Adipocyte (in vitro differentiated cells): ENCODE results near the gene SYT10.
"Not testable (repeated sequence)": the region's sequence is repeated elsewhere in the genome, so short reads cannot be mapped to it uniquely, and the experiment has no call there.

Experiments used
- DNase-seq: peaks from one replicate; pipeline ENCODE4 v3.0.0-alpha.2; 2015; ENCODE audit warnings: low read depth
- H3K27me3 ChIP-seq: replicated peaks from 2 replicates; pipeline ENCODE4 v1.7.0; 2013; ENCODE audit warnings: mild to moderate bottlenecking, low read length, moderate library complexity; ENCODE audit not compliant: control insufficient read depth, insufficient read depth
- H3K36me3 ChIP-seq: 2 replicates; pipeline ENCODE4 v1.7.0; 2013; ENCODE audit warnings: low read length, mild to moderate bottlenecking, moderate library complexity; ENCODE audit not compliant: control insufficient read depth, insufficient read depth, severe bottlenecking
- H3K4me1 ChIP-seq: 2 replicates; pipeline ENCODE4 v1.7.0; 2013; ENCODE audit warnings: mild to moderate bottlenecking, low read length, moderate library complexity; ENCODE audit not compliant: control insufficient read depth, insufficient read depth
- H3K4me3 ChIP-seq: 2 replicates; pipeline ENCODE4 v1.7.0; 2013; ENCODE audit warnings: mild to moderate bottlenecking, low read length, moderate library complexity
- H3K9ac ChIP-seq: 2 replicates; pipeline ENCODE4 v1.7.0; 2013; ENCODE audit warnings: mild to moderate bottlenecking, low read length, moderate library complexity
- H3K9me3 ChIP-seq: 2 replicates; pipeline ENCODE4 v1.7.0; 2013; ENCODE audit warnings: mild to moderate bottlenecking, low read length, moderate library complexity; ENCODE audit not compliant: control insufficient read depth

Gene SYT10

DNA sequence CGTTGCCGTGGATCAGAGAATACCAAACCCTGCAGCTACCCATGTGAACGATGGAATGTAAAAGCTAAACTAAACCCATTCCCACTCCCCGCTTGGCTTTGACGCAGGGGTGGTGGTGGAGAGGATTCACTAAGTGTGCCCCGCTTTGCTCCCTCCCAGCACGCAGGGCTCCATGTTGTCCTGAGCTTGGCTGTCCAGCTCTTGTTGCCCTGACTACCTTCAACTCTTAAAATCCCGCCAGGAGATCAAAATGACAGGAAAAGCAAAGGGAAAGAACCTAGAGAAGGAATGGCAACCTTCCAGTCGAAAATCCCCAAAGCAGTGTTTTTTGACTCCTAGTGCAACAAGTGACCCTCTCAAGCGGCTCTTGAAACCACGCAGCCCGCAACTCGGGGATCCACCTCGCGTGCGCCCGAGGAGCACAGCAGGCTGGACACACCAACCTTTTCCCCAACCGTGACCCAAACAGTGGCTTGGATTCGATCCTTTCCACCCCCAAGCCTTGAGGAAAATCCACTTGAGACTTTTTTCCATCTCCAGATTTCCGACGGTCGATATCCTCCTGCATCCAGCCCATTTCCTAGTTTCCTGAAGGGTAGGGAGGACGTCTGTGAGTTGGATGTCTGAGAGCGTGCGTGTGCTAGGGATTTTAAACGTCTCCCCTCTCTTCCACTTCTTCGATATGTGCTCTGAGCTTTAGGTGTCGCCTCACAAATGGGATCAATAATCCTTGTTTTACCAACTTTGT lies 1.4 kb downstream of the SYT10 start:
- Histone ChIP-seq H3K4me1 (peaks cover 2% of the 10 kb centered on the region), H3K9me3 (no peaks in the 10 kb centered on the region), H3K4me3 (no peak overlapping the region), H3K27me3 (peaks cover 38% of the 10 kb centered on the region), H3K9ac (no peak overlapping the region), H3K36me3 (no peaks in the 10 kb centered on the region)
- no peak for DNase-seq

DNA sequence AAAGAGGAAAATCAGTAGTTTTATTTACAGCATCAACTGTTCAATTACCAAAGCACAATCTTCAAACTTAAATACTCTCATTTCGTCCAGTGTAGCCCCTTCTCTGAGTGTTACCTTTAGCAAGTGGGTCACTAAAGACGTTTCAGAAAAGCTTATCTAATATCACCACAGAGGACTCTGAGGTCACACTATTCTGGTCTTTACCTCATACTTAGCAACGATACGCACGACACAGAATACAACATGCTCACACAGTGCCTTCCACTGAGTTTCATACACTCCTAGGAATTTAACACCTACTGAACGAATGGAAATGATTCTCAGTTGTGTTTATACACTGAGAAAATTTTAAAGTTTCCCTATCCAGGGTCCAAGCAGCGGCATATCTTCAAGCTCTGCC lies 2.0 kb downstream of the SYT10 start:
- no peaks in the 10 kb centered on the region for H3K36me3 ChIP-seq
- peaks cover 2% of the 10 kb centered on the region for H3K4me1 ChIP-seq
- DNase-seq, result no peak
- no peak overlapping the region for H3K4me3 ChIP-seq
- H3K9me3 ChIP-seq, result no peaks in the 10 kb centered on the region
- peaks cover 38% of the 10 kb centered on the region for H3K27me3 ChIP-seq
- no peak overlapping the region for H3K9ac ChIP-seq

DNA sequence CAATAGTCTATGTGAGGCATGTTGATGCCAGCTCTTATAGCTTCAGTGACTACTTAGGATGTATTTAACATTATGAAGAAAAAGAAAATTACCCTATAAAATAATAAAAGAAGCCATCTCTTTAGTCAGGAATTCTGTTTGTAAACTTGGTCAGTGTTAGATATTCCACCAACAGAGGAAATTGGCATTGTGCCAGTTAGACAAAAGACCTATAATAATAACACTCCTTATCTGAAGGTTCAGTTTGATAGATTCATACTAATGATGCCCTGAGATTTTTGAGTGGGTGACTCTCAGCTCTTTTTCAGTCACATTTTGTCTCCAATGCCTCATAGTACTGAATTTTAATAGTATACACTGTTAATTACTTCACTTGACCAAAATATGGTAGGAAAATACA lies 6.6 kb downstream of the SYT10 start:
- no peaks in the 10 kb centered on the region for H3K9me3 ChIP-seq

DNA sequence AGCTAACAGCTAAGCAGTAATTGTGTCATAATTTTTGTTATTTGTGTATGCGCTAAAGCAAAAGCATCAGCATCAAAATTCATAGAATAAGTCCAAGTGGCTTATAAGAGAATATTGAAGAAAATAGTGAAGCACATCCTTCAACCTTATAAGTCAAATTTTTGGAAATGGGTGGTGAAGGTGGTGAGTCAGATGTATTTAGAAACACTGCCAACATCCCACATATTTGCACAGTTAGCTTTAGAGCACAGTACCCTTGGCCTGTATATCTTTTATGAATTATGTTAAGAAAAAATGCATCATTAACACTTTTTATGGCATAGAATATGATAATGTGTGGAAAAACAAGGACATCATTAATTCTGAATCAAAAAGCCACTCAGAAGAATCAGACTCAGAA lies 8.0 kb downstream of the SYT10 start:
- no peaks in the 10 kb centered on the region for H3K9me3 ChIP-seq
- H3K27me3 ChIP-seq, result peaks cover 4% of the 10 kb centered on the region
- H3K9ac ChIP-seq, result no peak overlapping the region
- H3K4me3 ChIP-seq, result no peak overlapping the region
- no peaks in the 10 kb centered on the region for H3K4me1 ChIP-seq
- no peaks in the 10 kb centered on the region for H3K36me3 ChIP-seq
- DNase-seq, result no peak

More for the DNA sequence above, 6.6 kb downstream of the SYT10 start:
- Histone ChIP-seq H3K36me3 (no peaks in the 10 kb centered on the region), H3K27me3 (peaks cover 11% of the 10 kb centered on the region), H3K4me1 (no peaks in the 10 kb centered on the region), H3K4me3 (no peak overlapping the region), H3K9ac (no peak overlapping the region)
- DNase-seq, result peak; percentile 0

DNA sequence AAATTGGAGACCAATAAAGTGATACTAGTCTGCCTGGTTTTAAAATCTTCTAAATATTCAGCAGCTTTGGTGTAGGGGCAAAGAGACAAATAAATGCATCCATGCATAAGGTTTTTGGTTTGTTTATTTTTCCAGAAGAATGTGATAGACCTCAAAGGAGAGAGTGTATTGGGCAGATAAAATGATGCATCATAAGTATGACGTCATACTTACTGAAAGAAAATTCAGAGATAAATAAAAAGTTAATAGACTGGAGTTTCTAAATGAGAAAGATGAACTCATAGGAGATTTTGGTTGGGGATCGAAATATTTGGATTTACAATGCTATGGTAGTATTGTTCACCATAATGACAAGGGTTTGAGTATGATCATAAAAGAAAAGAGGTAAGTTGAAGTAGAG lies 10.2 kb downstream of the SYT10 start:
- Histone ChIP-seq H3K27me3 (no peaks in the 10 kb centered on the region), H3K9ac (no peak overlapping the region), H3K4me3 (no peak overlapping the region), H3K36me3 (no peaks in the 10 kb centered on the region), H3K4me1 (no peaks in the 10 kb centered on the region), H3K9me3 (no peaks in the 10 kb centered on the region)
- no peak for DNase-seq

DNA sequence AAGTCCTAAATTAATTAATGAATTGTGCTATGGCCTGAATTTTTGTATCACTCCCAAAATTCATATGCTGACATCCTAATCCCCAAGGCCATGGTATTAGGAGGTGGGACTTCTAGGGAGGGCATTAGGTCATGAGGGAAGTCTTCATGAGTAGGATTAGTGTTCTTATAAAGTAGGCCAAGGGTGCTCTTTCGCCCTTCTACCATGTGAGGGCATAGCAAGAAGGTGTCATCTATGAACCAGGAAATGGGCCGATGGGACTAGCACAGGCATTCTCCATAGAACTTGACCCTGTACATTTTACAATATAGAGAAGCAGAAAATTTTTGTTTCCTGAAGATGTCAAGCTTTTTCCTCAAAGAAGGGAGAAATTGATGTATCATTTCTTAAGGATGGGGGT lies 12.5 kb downstream of the SYT10 start:
- Histone ChIP-seq H3K4me1 (no peaks in the 10 kb centered on the region), H3K9ac (no peak overlapping the region), H3K4me3 (no peak overlapping the region), H3K36me3 (no peaks in the 10 kb centered on the region), H3K9me3 (no peaks in the 10 kb centered on the region), H3K27me3 (no peaks in the 10 kb centered on the region)
- DNase-seq, result no peak

DNA sequence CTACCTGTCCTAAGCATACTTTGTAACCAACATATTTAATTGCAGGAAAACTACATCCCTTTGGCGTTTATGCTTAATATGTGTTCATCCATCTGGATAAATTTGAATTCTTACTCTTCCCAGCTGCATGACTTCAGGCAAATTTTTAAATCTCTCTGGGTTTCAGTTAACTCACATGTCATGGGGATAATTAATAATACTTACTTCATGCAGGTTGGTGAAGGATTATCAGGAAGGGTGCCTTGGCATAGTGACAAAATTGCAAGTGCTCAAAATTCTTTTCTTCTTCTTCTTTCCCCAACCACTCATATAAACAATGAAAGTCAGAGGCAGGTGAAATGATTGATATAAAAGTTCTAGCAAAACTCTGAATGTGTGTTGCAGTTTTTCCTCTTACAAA lies 15.9 kb downstream of the SYT10 start:
- Histone ChIP-seq H3K4me1 (no peaks in the 10 kb centered on the region), H3K9me3 (no peaks in the 10 kb centered on the region), H3K4me3 (no peak overlapping the region), H3K27me3 (no peaks in the 10 kb centered on the region), H3K9ac (no peak overlapping the region), H3K36me3 (no peaks in the 10 kb centered on the region)
- no peak for DNase-seq

DNA sequence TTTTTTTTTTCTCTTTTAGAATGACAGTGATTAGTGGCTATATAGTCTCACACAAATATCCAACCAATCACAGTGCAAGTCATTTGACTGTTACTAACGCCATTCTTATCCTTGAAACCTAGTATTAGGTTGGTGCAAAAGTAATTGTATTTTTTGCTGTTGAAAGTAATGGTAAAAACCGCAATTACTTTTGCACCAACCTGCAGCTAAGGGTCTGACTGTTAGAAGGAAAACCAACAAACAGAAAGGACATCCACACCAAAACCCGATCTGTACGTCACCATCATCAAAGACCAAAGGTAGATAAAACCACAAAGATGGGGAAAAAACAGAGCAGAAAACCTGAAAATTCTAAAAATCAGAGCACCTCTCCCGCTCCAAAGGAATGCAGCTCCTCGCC lies 27.2 kb downstream of the SYT10 start:
- H3K9me3 ChIP-seq, H3K4me1 ChIP-seq, H3K36me3 ChIP-seq, H3K27me3 ChIP-seq, H3K9ac ChIP-seq, H3K4me3 ChIP-seq, DNase-seq: not testable (repeated sequence)

DNA sequence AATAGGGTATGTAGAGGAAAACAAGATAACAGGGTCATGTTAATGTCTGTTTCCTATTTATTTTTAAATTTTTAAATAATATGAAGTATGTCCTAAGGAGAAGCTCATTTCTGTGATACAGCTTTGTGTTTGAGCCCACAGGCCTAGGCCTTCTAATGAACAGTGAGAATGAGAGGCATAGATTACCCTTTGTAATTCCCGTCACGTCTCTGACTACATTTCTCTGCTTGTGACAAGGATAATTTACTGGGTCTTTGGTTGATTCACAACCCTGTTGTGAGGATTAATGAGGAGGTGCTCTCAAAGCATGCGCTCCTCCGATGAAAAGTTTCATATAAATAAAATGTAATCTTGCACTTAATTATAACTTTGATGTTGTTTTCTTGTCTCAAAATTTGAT lies 56.1 kb downstream of the SYT10 start:
- no peaks in the 10 kb centered on the region for H3K4me1 ChIP-seq
- H3K9me3 ChIP-seq, result no peaks in the 10 kb centered on the region
- H3K4me3 ChIP-seq, result no peak overlapping the region
- no peaks in the 10 kb centered on the region for H3K36me3 ChIP-seq
- no peaks in the 10 kb centered on the region for H3K27me3 ChIP-seq
- no peak overlapping the region for H3K9ac ChIP-seq
- no peak for DNase-seq

DNA sequence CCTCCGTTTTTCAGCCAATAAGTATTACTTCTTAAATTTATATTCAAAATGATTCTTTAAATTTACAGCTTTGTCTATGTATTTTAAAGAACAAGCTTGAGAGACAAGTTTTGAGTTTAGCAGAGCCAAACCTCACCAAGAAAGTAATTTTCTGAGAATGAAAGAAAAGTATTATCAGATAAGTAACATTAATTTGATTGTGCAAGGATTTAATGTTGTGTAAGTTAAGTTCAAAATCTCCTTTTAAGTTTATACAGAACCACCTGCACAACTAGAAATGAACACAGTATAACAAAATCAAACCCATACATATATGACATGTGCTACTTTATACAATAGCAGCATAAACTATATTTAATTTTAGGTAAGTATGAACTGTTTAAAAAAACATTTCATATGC lies 63.5 kb downstream of the SYT10 start:
- DNase-seq, result no peak
- H3K27me3 ChIP-seq, result no peaks in the 10 kb centered on the region
- no peak overlapping the region for H3K9ac ChIP-seq
- H3K36me3 ChIP-seq, result no peaks in the 10 kb centered on the region
- no peaks in the 10 kb centered on the region for H3K9me3 ChIP-seq
- H3K4me1 ChIP-seq, result no peaks in the 10 kb centered on the region
- H3K4me3 ChIP-seq, result no peak overlapping the region

DNA sequence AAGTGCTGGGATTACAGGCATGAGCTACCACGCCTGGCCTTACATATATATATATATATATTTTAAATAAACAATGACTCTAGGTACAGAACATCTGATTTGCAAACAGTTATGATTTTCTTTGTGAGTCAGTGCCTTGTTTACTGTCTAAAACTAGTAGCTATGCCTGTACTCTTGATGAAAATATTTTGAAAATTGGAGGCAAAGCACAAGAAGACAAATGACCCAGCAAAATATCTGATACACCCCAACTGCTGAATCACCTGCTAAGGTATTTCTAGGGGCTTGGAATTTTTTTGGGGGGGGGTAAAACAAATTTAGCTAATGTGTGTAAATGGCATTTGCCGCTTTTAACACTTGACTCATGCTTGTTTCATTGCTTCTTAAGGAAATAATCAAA lies 69.3 kb downstream of the SYT10 start:
- no peak for DNase-seq
- no peaks in the 10 kb centered on the region for H3K9me3 ChIP-seq
- no peaks in the 10 kb centered on the region for H3K4me1 ChIP-seq
- no peak overlapping the region for H3K4me3 ChIP-seq
- H3K27me3 ChIP-seq, result no peaks in the 10 kb centered on the region
- no peaks in the 10 kb centered on the region for H3K36me3 ChIP-seq
- no peak overlapping the region for H3K9ac ChIP-seq

DNA sequence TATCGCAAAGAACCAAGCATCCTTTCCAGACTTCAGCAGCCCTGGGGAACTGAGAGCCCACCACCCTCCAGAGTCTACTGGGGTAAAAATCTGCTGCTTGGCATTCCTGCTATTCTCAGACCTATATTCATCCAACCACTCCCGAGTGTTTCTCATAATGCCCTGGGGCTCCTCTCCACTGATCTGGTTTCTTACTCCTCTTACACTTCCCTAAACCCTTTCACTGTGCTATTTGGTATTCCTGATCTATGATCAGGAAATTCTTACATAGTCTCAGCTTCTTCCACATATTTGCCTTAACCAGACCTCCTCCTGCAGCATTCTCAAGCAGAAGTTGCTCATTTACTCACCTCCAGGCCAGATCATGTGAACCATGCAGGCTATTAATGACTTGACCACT lies 82.4 kb downstream of the SYT10 start:
- DNase-seq, result no peak
- peaks cover 4% of the 10 kb centered on the region for H3K9me3 ChIP-seq
- H3K4me3 ChIP-seq, result no peak overlapping the region
- H3K4me1 ChIP-seq, result no peaks in the 10 kb centered on the region
- no peak overlapping the region for H3K9ac ChIP-seq
- H3K36me3 ChIP-seq, result no peaks in the 10 kb centered on the region
- H3K27me3 ChIP-seq, result no peaks in the 10 kb centered on the region
